Pancreas (tissue), 10 donors: ENCODE measurements around the gene PRSS53. TPM values are rescaled to one million over a fixed set of nuclear protein-coding genes. Genes with fewer than 3 reads are reported as not detected.

Experiments
- ATAC-seq, 4 donors: fragments of 200-7000 bp; cut with Tn5 transposase; one replicate each; pipeline versions ENCODE4 v1.8.0 to v1.9.1; 2020; ENCODE audit warnings: mild to moderate bottlenecking in 4 of 4, moderate library complexity in 4 of 4
- DNase-seq, 6 donors: peaks; one replicate each; pipeline ENCODE4 v3.0.0-alpha.2; 2020
- FAIRE-seq: peaks from 2 replicates; lab custom pipeline; 2012; peaks lifted over from hg19 to GRCh38; lab: Jason Lieb, UNC
- H3K27ac ChIP-seq, 4 donors: fragments of 200-600 bp; sonication (generic); 1 replicate in 3 of 4; 2 replicates in 1 of 4; pipeline versions ENCODE4 v1.5.0 to v1.8.0; 2020
- H3K27me3 ChIP-seq, 4 donors: fragments of 200-600 bp; one replicate each; pipeline ENCODE4 v1.8.0; 2021
- H3K36me3 ChIP-seq, 3 donors: fragments of 200-600 bp; sonication (generic) in 1 of 3; one replicate each; pipeline versions ENCODE4 v1.5.0 to v1.8.0; 2020 to 2021
- H3K4me1 ChIP-seq, 3 donors: fragments of 200-600 bp; one replicate each; pipeline ENCODE4 v1.8.0; 2021
- H3K4me3 ChIP-seq, 4 donors: fragments of 200-600 bp; sonication (generic) in 2 of 4; one replicate each; pipeline versions ENCODE4 v1.5.0 to v1.8.0; 2020 to 2021
- H3K9me3 ChIP-seq, 4 donors: fragments of 200-600 bp; one replicate each; pipeline ENCODE4 v1.8.0; 2021
- WGBS, 2 donors: extraction: QIAGEN DNeasy Blood & Tissue Kit; methylation state at CpG; one replicate each; pipeline ENCODE4 v1.1.7; 2013; 5-methylcytosine and 5-hydroxymethylcytosine counted together
- intact Hi-C, 3 donors: fragments of 100-400 bp; cut with DNase I; formaldehyde crosslinking; loops; one replicate each; pipeline versions ENCODE4 v1.11.1 to v1.14.2; 2022
- polyA plus RNA-seq, 2 donors: library from polyadenylated mRNA; stranded (reverse); fragments of 200-250 nt; gene quantifications; one replicate each; pipeline ENCODE4 v1.2.3, GENCODE V29; 2013
- total RNA-seq, 6 donors: library from RNA; stranded (reverse); fragmentation: NEBNext Ultra II Directional in 4 of 6; extraction: Animal tissue kit (Norgen Biotek cat#: 25700) in 4 of 6; gene quantifications; one replicate each; pipeline versions ENCODE4 v1.2.1 to v1.2.4, GENCODE V29; 2021 to 2023
- TF ChIP-seq, protein P1 (sequence below), 4 donors: fragments of 200-600 bp; sonication (generic) in 3 of 4; IDR thresholded peaks; one replicate each; pipeline versions ENCODE4 v1.5.0 to v1.8.0; 2021; ENCODE audit warnings: antibody characterized with exemption in 4 of 4
- donor health status: healthy with polysubstance abuse.
- donor health status: DM: no; HTN: no; CAD: no; lungs with moderate emphysema.
- donor health status: DM: no; HTN: no; CAD: no.
- donor health status: control.
- donor health status: control.
- donor health status: Bipolar disorder and iron deficiency.
- donor health status: DM: yes; HTN: yes; CAD: no.
- donor health status: DM: no; HTN: no; CAD: no.
- donor health status: DM: no; HTN: no; CAD: no.
- donor health status: DM: yes; HTN: yes; CAD: no.

PRSS53 gene
- total and polyA plus RNA-seq, 8 donors = 0.52 to 8.2 (median 1.3) TPM

DNA sequence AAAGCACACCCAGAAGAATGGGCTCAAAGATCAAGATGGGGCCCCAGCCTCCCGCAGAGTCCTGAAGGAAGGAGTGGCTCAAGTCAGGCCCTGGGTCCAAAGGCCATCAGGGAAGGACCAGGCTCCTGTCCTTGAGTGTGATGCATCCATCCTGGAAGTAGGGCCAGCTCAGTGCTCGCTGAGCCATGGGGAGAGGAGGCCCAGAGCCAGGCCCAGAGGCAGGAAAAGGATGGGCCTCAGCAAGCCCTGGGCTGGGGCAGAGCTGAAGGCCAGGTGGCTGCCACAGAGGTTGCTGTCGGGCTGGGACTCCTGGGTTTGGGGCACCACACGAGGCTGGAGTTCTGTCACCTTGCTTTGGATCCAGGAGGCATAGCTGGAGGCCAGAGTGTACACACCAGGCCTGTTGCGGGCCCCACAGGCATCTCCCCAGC is 43.1 kb upstream of the PRSS53 start:
- TF ChIP-seq, protein P1, sequence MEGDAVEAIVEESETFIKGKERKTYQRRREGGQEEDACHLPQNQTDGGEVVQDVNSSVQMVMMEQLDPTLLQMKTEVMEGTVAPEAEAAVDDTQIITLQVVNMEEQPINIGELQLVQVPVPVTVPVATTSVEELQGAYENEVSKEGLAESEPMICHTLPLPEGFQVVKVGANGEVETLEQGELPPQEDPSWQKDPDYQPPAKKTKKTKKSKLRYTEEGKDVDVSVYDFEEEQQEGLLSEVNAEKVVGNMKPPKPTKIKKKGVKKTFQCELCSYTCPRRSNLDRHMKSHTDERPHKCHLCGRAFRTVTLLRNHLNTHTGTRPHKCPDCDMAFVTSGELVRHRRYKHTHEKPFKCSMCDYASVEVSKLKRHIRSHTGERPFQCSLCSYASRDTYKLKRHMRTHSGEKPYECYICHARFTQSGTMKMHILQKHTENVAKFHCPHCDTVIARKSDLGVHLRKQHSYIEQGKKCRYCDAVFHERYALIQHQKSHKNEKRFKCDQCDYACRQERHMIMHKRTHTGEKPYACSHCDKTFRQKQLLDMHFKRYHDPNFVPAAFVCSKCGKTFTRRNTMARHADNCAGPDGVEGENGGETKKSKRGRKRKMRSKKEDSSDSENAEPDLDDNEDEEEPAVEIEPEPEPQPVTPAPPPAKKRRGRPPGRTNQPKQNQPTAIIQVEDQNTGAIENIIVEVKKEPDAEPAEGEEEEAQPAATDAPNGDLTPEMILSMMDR (IDR thresholded peaks at IDR 0.05) = no peak
- H3K27me3 ChIP-seq = no peaks in the 10 kb centered on the region
- DNase-seq (peak in 4 of 6 donors; percentile 27 to 53 (median 47)), ATAC-seq (no peak), FAIRE-seq (no peak)
- peak overlapping the region; percentile 67 to 96 (median 90) for H3K27ac ChIP-seq
- intact Hi-C loops = no loop called here
- 63 to 65% methylated on average over 5 of the region's 5 CpGs for WGBS, 2 donors
- H3K4me1 ChIP-seq = peaks cover 49 to 69% (median 61%) of the 10 kb centered on the region in 3 donors
- no peaks in the 10 kb centered on the region for H3K9me3 ChIP-seq
- no peak overlapping the region for H3K4me3 ChIP-seq
- H3K36me3 ChIP-seq = peaks cover 0 to 11% (median 6%) of the 10 kb centered on the region in 3 donors

DNA sequence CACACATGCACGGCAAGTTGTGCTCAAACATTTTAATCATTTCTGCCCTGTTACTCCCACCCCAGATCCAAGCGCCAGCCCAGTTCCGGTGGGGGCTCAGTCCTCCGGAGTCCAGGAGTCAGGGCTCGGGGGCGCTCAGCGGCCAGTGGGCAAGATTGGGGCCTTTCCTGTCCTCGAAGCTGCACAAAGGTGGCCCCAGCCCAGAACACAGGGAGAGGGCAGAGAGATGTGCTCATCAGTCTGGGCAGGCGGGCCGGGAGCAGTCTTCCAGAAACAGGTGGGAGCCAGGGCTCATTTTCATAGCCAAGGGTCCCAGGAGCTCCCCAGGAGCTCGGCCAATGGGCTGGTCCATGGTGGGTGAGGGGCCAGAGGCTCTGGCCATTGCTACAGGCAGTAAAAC is 42.7 kb upstream of the PRSS53 start:
- TF ChIP-seq, protein P1 (IDR thresholded peaks at IDR 0.05) = no peak
- no peak for ATAC-seq
- 63 to 64% methylated on average over 11 of the region's 11 CpGs for WGBS, 2 donors
- H3K27ac ChIP-seq = peak overlapping the region; percentile 67 to 96 (median 90)
- H3K4me3 ChIP-seq = no peak overlapping the region
- intact Hi-C loops = no loop called here
- DNase-seq = peak in 3 of 6 donors; percentile 37 to 71 (median 64)
- peaks cover 49 to 69% (median 61%) of the 10 kb centered on the region in 3 donors for H3K4me1 ChIP-seq
- H3K9me3 ChIP-seq = no peaks in the 10 kb centered on the region
- H3K27me3 ChIP-seq = no peaks in the 10 kb centered on the region
- no peak for FAIRE-seq
- peaks cover 0 to 11% (median 6%) of the 10 kb centered on the region in 3 donors for H3K36me3 ChIP-seq

DNA sequence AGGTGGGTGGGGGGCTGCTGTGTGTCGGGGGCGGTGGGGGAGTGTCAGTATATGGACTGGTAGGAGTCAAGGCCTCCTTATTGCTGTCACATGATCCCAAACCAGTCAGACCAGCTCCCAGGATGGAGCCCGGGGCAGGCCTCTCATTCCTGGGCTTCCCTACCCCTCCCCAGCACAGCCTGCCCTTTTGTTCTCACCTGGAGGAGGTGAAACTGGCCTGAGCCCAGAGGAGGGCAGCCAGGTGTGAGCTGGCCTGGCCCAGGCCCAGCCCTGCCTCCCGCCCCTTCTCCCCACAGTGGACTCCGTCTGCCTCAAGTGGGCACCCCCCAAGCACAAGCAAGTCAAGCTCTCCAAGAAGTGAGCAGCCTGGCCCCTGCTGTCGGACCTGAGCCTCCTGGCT is 42.2 kb upstream of the PRSS53 start:
- Histone ChIP-seq H3K27me3 (no peaks in the 10 kb centered on the region), H3K4me1 (peaks cover 49 to 64% (median 58%) of the 10 kb centered on the region in 3 donors), H3K9me3 (no peaks in the 10 kb centered on the region), H3K27ac (peak overlapping the region; percentile 67 to 96 (median 90)), H3K4me3 (no peak overlapping the region), H3K36me3 (peaks cover 0 to 11% (median 6%) of the 10 kb centered on the region in 3 donors)
- peak; percentile 84 to 96 (median 95) for DNase-seq
- 14 to 23% methylated on average over 6 of the region's 6 CpGs for WGBS, 2 donors
- peak; percentile 66 to 78 (median 74) for ATAC-seq
- FAIRE-seq = no peak
- intact Hi-C loops = no loop called here
- TF ChIP-seq, protein P1 (IDR thresholded peaks at IDR 0.05) = no peak

DNA sequence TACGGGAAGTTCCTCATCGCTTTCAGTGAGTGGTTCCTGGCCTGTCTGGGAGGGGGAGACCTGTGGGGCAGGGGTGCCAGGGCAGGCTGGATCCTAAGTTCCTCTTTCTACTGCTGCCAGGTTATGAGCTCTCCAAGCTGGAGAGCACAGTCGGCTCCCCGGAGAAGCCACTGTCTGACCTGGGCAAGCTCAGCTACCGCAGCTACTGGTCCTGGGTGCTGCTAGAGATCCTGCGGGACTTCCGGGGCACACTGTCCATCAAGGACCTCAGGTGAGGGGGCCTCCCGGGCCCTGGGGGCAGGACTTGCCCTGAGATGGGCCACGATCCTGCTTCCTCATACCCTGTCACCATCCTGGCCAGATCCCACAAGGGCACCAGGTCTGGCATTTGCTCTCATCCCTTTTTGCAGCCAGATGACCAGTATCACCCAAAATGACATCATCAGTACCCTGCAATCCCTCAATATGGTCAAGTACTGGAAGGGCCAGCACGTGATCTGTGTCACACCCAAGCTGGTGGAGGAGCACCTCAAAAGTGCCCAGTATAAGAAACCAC is 41.7 kb upstream of the PRSS53 start:
- intact Hi-C loops = no loop called here
- no peak overlapping the region for H3K4me3 ChIP-seq
- DNase-seq (peak in 4 of 6 donors; percentile 41 to 77 (median 69)), FAIRE-seq (no peak), ATAC-seq (peak; percentile 1 to 8 (median 2))
- WGBS, 2 donors = 36 to 51% methylated on average over 10 of the region's 10 CpGs
- peaks cover 49 to 63% (median 56%) of the 10 kb centered on the region in 3 donors for H3K4me1 ChIP-seq
- peak overlapping the region; percentile 67 to 96 (median 90) for H3K27ac ChIP-seq
- H3K27me3 ChIP-seq = no peaks in the 10 kb centered on the region
- H3K36me3 ChIP-seq = peaks cover 0 to 11% (median 6%) of the 10 kb centered on the region in 3 donors
- no peaks in the 10 kb centered on the region for H3K9me3 ChIP-seq
- TF ChIP-seq, protein P1 (IDR thresholded peaks at IDR 0.05) = no peak
